CD14-positive monocyte (primary cell): ENCODE data around the gene MOGAT2. TPM values are rescaled to one million over a fixed set of nuclear protein-coding genes. Genes with fewer than 3 reads are reported as not detected.

Experiments
- DNase-seq, 3 donors: peaks; one replicate each; pipeline ENCODE4 v3.0.0-alpha.2; 2011 to 2022
- H2AFZ ChIP-seq: 2 replicates; pipeline ENCODE4 v1.6.0; 2012; ENCODE audit warnings: mild to moderate bottlenecking, low read depth, low read length, inconsistent platforms; ENCODE audit not compliant: insufficient read depth, poor library complexity, severe bottlenecking
- H3K27ac ChIP-seq, 2 donors: 1 replicate in 1 of 2; 2 replicates in 1 of 2; pipeline ENCODE4 v1.5.1; 2012 to 2013; ENCODE audit warnings: low read length in 2 of 2, control low read depth in 1 of 2, inconsistent platforms in 1 of 2, low read depth in 1 of 2, mild to moderate bottlenecking in 1 of 2
- H3K27me3 ChIP-seq, 2 donors: one replicate each; pipeline versions ENCODE4 v1.6.0 to v1.6.1; 2011 to 2013; ENCODE audit warnings: low read length in 2 of 2; ENCODE audit not compliant: control insufficient read depth in 2 of 2, insufficient read depth in 2 of 2
- H3K36me3 ChIP-seq, 2 donors: replicated peaks in 1 of 2; 1 replicate in 1 of 2; 2 replicates in 1 of 2; pipeline versions ENCODE4 v1.5.1 to v1.6.1; 2012 to 2013; ENCODE audit warnings: low read length in 2 of 2, control low read depth in 1 of 2, inconsistent platforms in 1 of 2, mild to moderate bottlenecking in 1 of 2; ENCODE audit not compliant: insufficient read depth in 2 of 2, control insufficient read depth in 1 of 2
- H3K4me1 ChIP-seq, 2 donors: 1 replicate in 1 of 2; 2 replicates in 1 of 2; pipeline versions ENCODE4 v1.5.1 to v1.6.1; 2012 to 2013; ENCODE audit warnings: low read length in 2 of 2, control low read depth in 1 of 2, inconsistent platforms in 1 of 2, mild to moderate bottlenecking in 1 of 2, moderate library complexity in 1 of 2; ENCODE audit not compliant: insufficient read depth in 2 of 2, control insufficient read depth in 1 of 2
- H3K4me2 ChIP-seq: replicated peaks from 2 replicates; pipeline ENCODE3; 2012; ENCODE audit warnings: low read length, moderate library complexity, mild to moderate bottlenecking; ENCODE audit not compliant: poor library complexity, severe bottlenecking; ENCODE audit errors: extremely low read depth
- H3K4me3 ChIP-seq, 3 experiments: fragments of 200-600 bp in 1 of 3; sonication (generic) in 1 of 3; replicated peaks in 1 of 3; 1 replicate in 2 of 3; 2 replicates in 1 of 3; pipeline ENCODE4 v1.5.1; 2011 to 2013; ENCODE audit warnings: low read length in 3 of 3, mild to moderate bottlenecking in 3 of 3, control low read depth in 2 of 3, low read depth in 2 of 3, inconsistent platforms in 1 of 3, moderate library complexity in 1 of 3
- H3K79me2 ChIP-seq: 2 replicates; pipeline ENCODE4 v1.6.0; 2012; ENCODE audit warnings: mild to moderate bottlenecking, control low read depth, inconsistent platforms, low read length, moderate library complexity; ENCODE audit not compliant: insufficient read depth
- H3K9ac ChIP-seq: 2 replicates; pipeline ENCODE4 v1.6.0; 2017; ENCODE audit warnings: low read length, mild to moderate bottlenecking; ENCODE audit not compliant: insufficient read depth, poor library complexity, severe bottlenecking
- H3K9me3 ChIP-seq, 2 donors: replicated peaks in 1 of 2; 1 replicate in 1 of 2; 2 replicates in 1 of 2; pipeline versions ENCODE4 v1.5.1 to v1.6.1; 2012 to 2013; ENCODE audit warnings: low read length in 2 of 2, control low read depth in 1 of 2; ENCODE audit not compliant: control insufficient read depth in 1 of 2, insufficient read depth in 1 of 2
- H4K20me1 ChIP-seq: 2 replicates; pipeline ENCODE4 v1.6.0; 2012; ENCODE audit warnings: mild to moderate bottlenecking, low read length, control low read depth, moderate library complexity; ENCODE audit not compliant: insufficient read depth
- H3K27ac Mint-ChIP-seq, 7 donors: one replicate each; pipeline ENCODE4 v1.8.0; 2020; ENCODE audit warnings: mild to moderate bottlenecking in 7 of 7, mixed read lengths in 7 of 7, moderate library complexity in 6 of 7, inconsistent platforms in 2 of 7
- H3K27me3 Mint-ChIP-seq, 3 donors: one replicate each; pipeline ENCODE4 v1.8.0; 2021 to 2022; ENCODE audit warnings: low read depth in 3 of 3, mild to moderate bottlenecking in 3 of 3, mixed read lengths in 3 of 3, moderate library complexity in 3 of 3, inconsistent platforms in 1 of 3
- H3K36me3 Mint-ChIP-seq, 2 donors: one replicate each; pipeline ENCODE4 v1.8.0; 2020; ENCODE audit warnings: mixed read lengths in 2 of 2, inconsistent platforms in 1 of 2, mild to moderate bottlenecking in 1 of 2
- H3K4me1 Mint-ChIP-seq: one replicate; pipeline ENCODE4 v1.8.0; 2020; ENCODE audit warnings: mild to moderate bottlenecking, mixed read lengths
- H3K4me3 Mint-ChIP-seq, 2 donors: one replicate each; pipeline ENCODE4 v1.8.0; 2020; ENCODE audit warnings: mild to moderate bottlenecking in 2 of 2, mixed read lengths in 2 of 2, moderate library complexity in 1 of 2
- H3K9me3 Mint-ChIP-seq, 7 donors: one replicate each; pipeline ENCODE4 v1.8.0; 2020 to 2022; ENCODE audit warnings: mixed read lengths in 7 of 7, mild to moderate bottlenecking in 6 of 7, moderate library complexity in 6 of 7, inconsistent platforms in 2 of 7
- WGBS: methylation state at CpG from one replicate; pipeline ENCODE4 v1.1.5; 2013; ENCODE audit warnings: missing lambda C conversion rate; ENCODE audit not compliant: insufficient coverage; 5-methylcytosine and 5-hydroxymethylcytosine counted together
- intact Hi-C, 2 donors: fragments of 100-400 bp; cut with micrococcal nuclease; formaldehyde crosslinking; loops; one replicate each; pipeline versions ENCODE4 v1.15.0 to v1.15.1; 2023
- polyA plus RNA-seq, 3 donors: library from polyadenylated mRNA; depleted of rRNA in 1 of 3; unstranded in 2 of 3; stranded (reverse) in 1 of 3; fragments of 300-500 nt in 2 of 3; fragments of >200 nt in 1 of 3; fragmentation: Illumina TruSeq in 2 of 3; gene quantifications; 1 replicate in 2 of 3; 2 replicates in 1 of 3; pipeline ENCODE4 v1.2.3, GENCODE V29; 2012 to 2021
- TF ChIP-seq, protein P1 (sequence below): fragments of 200-600 bp; IDR thresholded peaks from one replicate; pipeline ENCODE4 v1.8.0; 2022; ENCODE audit warnings: antibody characterized with exemption, mild to moderate bottlenecking

Gene MOGAT2
- polyA plus RNA-seq, 3 donors, result not detected

DNA sequence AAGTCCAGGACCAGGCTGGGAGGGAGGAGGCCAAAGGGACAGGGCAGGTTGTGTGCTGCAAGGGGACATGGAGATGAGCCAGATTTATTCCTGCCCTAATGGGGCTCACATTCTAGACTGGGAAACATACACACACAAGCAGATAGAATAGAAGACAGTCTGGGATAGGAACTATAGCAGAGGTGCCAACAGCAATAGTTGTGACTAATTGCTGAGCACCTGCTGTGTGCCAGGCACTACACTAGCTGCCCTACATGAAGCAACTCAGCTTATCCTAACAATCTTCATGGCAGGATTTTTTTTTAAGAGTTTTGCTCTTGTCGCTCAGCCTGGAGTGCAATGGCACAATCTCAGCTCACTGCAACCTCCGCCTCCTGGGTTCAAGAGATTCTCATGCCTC, 11.4 kb downstream of the MOGAT2 start:
- no peak overlapping the region for H3K9ac ChIP-seq
- TF ChIP-seq, protein P1, sequence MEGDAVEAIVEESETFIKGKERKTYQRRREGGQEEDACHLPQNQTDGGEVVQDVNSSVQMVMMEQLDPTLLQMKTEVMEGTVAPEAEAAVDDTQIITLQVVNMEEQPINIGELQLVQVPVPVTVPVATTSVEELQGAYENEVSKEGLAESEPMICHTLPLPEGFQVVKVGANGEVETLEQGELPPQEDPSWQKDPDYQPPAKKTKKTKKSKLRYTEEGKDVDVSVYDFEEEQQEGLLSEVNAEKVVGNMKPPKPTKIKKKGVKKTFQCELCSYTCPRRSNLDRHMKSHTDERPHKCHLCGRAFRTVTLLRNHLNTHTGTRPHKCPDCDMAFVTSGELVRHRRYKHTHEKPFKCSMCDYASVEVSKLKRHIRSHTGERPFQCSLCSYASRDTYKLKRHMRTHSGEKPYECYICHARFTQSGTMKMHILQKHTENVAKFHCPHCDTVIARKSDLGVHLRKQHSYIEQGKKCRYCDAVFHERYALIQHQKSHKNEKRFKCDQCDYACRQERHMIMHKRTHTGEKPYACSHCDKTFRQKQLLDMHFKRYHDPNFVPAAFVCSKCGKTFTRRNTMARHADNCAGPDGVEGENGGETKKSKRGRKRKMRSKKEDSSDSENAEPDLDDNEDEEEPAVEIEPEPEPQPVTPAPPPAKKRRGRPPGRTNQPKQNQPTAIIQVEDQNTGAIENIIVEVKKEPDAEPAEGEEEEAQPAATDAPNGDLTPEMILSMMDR, result no peak
- Mint-ChIP-seq H3K36me3 (no peaks in the 10 kb centered on the region), H3K27me3 (peaks cover 0 to 5% (median 2%) of the 10 kb centered on the region in 3 donors), H3K27ac (no peak overlapping the region), H3K4me3 (no peak overlapping the region), H3K9me3 (peaks cover 0 to 2% (median 0%) of the 10 kb centered on the region in 7 donors), H3K4me1 (no peaks in the 10 kb centered on the region)
- H3K27me3 ChIP-seq, result no peaks in the 10 kb centered on the region
- H3K79me2 ChIP-seq, result no peaks in the 10 kb centered on the region
- no peaks in the 10 kb centered on the region for H3K4me1 ChIP-seq
- H3K4me2 ChIP-seq, result no peak overlapping the region
- no peak overlapping the region for H3K27ac ChIP-seq
- H4K20me1 ChIP-seq, result no peaks in the 10 kb centered on the region
- intact Hi-C loops, result loop anchor here in 1 of 2 donors (10.0 kb wide), 1 partner anchor 76 kb away; no protein-coding TSS in a partner anchor
- H2AFZ ChIP-seq, result no peak overlapping the region
- no peaks in the 10 kb centered on the region for H3K9me3 ChIP-seq
- 100% methylated on average over 2 of the region's 2 CpGs for WGBS
- DNase-seq, result no peak
- H3K4me3 ChIP-seq, result no peak overlapping the region
- H3K36me3 ChIP-seq, result no peaks in the 10 kb centered on the region

DNA sequence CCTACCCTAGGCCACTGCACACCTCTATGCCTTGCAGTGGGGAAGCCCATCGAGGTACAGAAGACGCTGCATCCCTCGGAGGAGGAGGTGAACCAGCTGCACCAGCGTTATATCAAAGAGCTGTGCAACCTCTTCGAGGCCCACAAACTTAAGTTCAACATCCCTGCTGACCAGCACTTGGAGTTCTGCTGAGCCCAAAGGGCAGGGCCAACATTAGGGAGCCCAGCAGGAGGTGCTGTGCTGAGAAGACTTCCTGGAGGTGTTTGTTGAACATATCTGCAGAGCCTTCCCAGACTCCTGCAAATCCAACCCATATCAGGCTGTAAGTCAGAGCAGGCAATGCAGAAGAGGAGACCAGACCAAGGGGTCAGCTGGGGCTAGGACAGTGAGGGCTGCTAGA, 13.5 kb downstream of the MOGAT2 start:
- H2AFZ ChIP-seq, result no peak overlapping the region
- H3K4me3 ChIP-seq, result no peak overlapping the region
- Mint-ChIP-seq H3K27me3 (peaks cover 2 to 5% (median 3%) of the 10 kb centered on the region in 3 donors), H3K36me3 (no peaks in the 10 kb centered on the region), H3K9me3 (peaks cover 0 to 2% (median 0%) of the 10 kb centered on the region in 7 donors), H3K4me3 (no peak overlapping the region), H3K27ac (peak overlapping the region in 1 of 7 donors; percentile 61), H3K4me1 (no peaks in the 10 kb centered on the region)
- no peaks in the 10 kb centered on the region for H3K4me1 ChIP-seq
- DNase-seq, result no peak
- TF ChIP-seq, protein P1, result no peak
- H3K36me3 ChIP-seq, result no peaks in the 10 kb centered on the region
- H3K9ac ChIP-seq, result no peak overlapping the region
- H3K79me2 ChIP-seq, result no peaks in the 10 kb centered on the region
- no peaks in the 10 kb centered on the region for H4K20me1 ChIP-seq
- no peak overlapping the region for H3K27ac ChIP-seq
- H3K4me2 ChIP-seq, result no peak overlapping the region
- H3K27me3 ChIP-seq, result no peaks in the 10 kb centered on the region
- WGBS, result 95% methylated on average over 5 of the region's 5 CpGs
- H3K9me3 ChIP-seq, result no peaks in the 10 kb centered on the region
- intact Hi-C loops, result loop anchor here in 1 of 2 donors (10.0 kb wide), 1 partner anchor 54 kb away; no protein-coding TSS in a partner anchor
